Stimulated activated CD8-positive, alpha-beta memory T cell treated with anti-CD3 and anti-CD28 coated beads, Interleukin-2, amount 100 ng/mL, for 48 hours (primary cell): ENCODE results near the gene CHST2.
A peak's percentile ranks its signal among the peaks of the same experiment; 100 is the strongest.
"Not testable (repeated sequence)": the region's sequence is repeated elsewhere in the genome, so short reads cannot be mapped to it uniquely, and the experiment has no call there.

ENCODE experiments used
- DNase-seq, 2 donors: peaks; one replicate each; pipeline ENCODE4 v3.0.0-alpha.2; 2020; ENCODE audit warnings: low read depth in 2 of 2

CHST2 gene, protein sequence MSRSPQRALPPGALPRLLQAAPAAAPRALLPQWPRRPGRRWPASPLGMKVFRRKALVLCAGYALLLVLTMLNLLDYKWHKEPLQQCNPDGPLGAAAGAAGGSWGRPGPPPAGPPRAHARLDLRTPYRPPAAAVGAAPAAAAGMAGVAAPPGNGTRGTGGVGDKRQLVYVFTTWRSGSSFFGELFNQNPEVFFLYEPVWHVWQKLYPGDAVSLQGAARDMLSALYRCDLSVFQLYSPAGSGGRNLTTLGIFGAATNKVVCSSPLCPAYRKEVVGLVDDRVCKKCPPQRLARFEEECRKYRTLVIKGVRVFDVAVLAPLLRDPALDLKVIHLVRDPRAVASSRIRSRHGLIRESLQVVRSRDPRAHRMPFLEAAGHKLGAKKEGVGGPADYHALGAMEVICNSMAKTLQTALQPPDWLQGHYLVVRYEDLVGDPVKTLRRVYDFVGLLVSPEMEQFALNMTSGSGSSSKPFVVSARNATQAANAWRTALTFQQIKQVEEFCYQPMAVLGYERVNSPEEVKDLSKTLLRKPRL

GRCh38 chr3:143119009-143119914, at the start of gene CHST2:
TSS of gene CHST2 (plus strand) at chr3:143119771. CDS start at chr3:143120817, 1,046 bp downstream.
- DNase-seq: peak; percentile 53 to 63

DNA sequence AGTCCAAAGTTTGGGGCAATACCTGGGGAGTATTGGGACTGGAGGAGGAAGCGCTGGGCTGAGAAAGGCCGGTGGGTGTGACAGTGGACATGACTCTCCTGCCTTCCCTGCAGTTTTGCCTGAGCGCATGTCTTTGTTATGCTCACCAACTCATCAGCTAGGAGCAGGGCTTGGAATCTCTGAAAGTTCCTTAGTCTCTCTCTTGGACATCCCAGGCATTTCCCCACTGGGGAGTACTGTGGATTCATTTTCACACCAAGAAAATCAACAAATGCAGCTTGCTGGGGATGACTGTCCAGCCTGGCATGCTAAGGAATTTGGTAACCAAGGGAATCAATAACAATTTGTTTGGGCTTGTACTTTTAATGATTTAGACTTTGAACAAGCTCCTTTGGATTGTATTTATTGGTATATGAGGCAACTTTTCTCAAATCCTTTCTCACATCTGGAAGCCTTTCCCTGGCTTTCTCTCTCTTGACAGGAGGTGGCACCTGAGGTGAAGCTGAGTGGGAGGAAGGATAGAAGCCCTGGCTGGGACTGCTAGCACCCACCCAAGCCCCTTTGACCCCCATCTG, 48.5 kb upstream of the CHST2 start:
- no peak for DNase-seq

- DNase-seq: no peak
These were observed 47.8 kb upstream of the CHST2 start for GRCh38 chr3:143071776-143072175.

GRCh38 chr3:143072298-143073020, 47.1 kb upstream of the CHST2 start:
- DNase-seq: not testable (repeated sequence)

- not testable (repeated sequence) for DNase-seq
These were observed 46.0 kb upstream of the CHST2 start for GRCh38 chr3:143073541-143073940.

DNA sequence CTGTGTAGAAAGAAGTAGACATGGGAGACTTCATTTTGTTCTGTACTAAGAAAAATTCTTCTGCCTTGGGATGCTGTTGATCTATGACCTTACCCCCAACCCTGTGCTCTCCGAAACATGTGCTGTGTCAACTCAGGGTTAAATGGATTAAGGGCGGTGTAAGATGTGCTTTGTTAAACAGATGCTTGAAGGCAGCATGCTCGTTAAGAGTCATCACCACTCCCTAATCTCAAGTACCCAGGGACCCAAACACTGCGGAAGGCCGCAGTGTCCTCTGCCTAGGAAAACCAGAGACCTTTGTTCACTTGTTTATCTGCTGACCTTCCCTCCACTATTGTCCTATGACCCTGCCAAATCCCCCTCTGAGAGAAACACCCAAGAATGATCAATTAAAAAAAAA, 45.6 kb upstream of the CHST2 start:
- DNase-seq: not testable (repeated sequence)

- DNase-seq: no peak
These were observed 40.7 kb upstream of the CHST2 start for GRCh38 chr3:143078883-143079282.

- no peak for DNase-seq
These were observed 39.4 kb upstream of the CHST2 start for GRCh38 chr3:143080196-143080595.

- DNase-seq: no peak
These were observed 38.2 kb upstream of the CHST2 start for GRCh38 chr3:143081365-143081764.

- DNase-seq: no peak
These were observed 37.5 kb upstream of the CHST2 start for GRCh38 chr3:143081844-143082778.

GRCh38 chr3:143083781-143084180, 35.8 kb upstream of the CHST2 start:
- no peak for DNase-seq

DNA sequence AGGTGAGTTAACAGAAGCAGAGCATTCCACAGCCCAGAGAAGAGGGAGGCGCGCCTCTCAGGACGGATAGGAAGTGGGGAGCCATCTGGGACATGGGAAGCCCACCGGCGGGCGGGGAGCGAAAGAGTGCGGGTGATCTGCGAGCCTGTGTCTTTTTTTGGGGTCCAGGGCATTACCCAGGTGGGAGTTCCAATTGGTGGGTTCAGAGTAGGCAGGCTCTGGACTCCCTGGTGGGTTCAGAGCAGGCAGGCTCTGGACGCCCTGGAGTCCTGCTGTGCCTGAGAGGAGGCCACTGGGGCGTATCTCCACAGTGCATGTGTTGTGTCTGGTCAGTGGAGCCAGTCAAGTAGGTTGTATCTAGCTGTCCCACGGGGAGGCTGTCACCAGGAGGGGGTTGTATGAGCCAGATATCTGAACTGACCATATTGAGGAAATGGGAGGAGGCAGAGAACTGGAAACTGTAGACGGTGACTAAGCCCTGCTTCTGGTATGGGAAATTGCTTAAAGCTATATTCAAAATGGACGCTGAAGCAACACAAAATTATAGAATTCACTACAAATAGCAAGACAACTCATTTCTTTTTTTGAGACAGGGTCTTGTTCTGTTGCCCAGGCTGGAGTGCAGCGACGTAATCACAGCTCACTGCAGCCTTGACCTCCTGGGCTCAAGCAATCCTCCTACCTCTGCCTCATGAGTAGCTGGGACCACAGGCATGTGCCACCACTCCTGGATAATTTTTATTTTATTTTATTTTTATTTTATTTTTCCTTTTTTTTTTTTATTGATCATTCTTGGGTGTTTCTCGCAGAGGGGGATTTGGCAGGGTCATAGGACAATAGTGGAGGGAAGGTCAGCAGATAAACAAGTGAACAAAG, 34.5 kb upstream of the CHST2 start:
- DNase-seq: no peak

- no peak for DNase-seq
These were observed 30.7 kb upstream of the CHST2 start for GRCh38 chr3:143088835-143089234.

DNA sequence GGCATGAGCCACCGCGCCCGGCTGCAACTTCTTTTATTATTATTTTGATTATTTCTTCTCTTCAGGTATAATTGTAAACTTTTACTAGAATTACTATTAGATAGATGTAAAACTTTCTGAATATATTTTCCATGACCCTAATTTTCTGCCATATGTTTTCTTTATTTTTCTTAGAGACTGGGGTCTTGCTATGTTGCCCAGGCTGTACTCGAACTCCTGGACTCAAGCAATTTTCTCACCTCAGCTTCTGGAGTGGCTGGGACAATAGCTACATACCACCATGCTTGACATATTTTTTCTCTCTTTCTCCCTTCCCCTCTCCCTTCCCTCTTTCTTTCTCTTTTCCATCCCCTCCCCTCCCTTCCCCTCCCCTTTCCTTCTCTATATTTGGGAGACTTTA, 29.6 kb upstream of the CHST2 start:
- no peak for DNase-seq

- DNase-seq: no peak
These were observed 29.1 kb upstream of the CHST2 start for GRCh38 chr3:143090486-143090885.

DNA sequence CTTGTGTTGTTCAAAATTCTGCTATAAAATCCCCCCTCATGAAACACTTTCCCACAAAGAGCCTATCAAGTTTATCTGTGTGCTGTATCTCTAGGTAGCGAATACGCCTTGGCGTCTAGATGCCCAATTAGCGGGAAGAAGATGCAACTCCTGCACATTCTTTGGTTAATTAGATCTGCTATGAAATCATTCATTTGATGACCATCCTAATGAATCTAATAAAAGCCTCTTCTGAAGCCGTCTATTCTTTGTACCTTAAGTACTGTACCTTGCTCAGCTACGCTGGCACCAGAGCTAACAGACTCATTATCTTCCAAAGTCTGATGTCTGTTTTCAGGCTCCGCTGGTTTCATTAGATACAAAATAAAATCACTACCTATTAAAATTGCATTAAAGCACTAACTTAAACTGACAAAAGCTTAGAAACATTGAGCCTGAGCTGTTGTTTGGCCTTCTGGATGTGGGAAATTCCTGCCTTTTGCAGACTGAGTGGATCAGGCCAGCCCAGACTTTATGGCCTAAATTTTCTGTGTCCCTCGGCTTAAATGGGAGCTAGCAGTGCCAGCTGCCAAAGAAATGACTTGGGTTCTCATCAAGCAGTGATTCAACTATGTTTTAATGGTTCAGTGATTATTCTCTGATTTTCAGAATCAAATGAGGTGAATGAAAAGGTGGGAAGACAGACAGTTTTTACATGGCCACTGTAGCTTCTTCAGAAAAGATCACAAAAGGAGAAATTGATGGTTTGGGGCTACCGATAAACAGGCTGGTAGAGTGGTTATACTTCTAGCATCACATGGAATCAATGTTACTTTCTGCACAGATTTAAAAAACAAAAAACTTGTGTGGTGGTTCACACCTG, 28.4 kb upstream of the CHST2 start:
- no peak for DNase-seq

DNA sequence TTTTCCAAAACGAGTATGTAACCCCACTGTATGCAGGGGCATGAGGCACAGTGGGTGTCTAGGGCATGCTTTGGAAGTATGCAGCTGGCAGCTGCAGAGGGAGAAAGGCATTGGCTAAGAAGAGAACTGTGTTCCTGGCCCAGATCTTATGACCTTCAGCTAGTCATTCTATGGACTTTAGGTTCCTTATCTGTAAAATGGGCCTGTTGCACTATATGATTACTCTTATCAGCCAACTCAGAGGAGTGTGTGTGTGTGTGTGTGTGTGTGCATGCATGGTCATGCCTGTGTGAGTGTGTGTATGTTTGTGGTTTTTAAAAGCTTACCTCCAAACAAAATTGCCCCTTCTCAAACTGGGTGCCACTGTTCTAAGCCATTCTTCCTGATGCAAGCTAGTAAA, 27.4 kb upstream of the CHST2 start:
- DNase-seq: no peak

- no peak for DNase-seq
These were observed 23.8 kb upstream of the CHST2 start for GRCh38 chr3:143095813-143096212.
